SK-N-SH (cell line): ENCODE measurements around the gene HLA-DQA1. TPM values are rescaled to one million over a fixed set of nuclear protein-coding genes. Genes with fewer than 3 reads are reported as not detected.

ENCODE experiments used
- CTCF ChIA-PET: fragments of 300-600, 350-600 bp; formaldehyde crosslinking; extraction: SDS; loops from one replicate; lab custom pipeline; 2021; lab: Yijun Ruan, JAX
- POLR2A ChIA-PET: fragments of 350-600 bp; sonication (Branson Sonifier 250); formaldehyde crosslinking; extraction: SDS; loops from one replicate; lab custom pipeline; 2020; ENCODE audit warnings: antibody characterized with exemption, inconsistent platforms; lab: Yijun Ruan, JAX
- DNase-seq: peaks from one replicate; pipeline ENCODE4 v3.0.0; 2012
- H2AFZ ChIP-seq: fragments of 200-600 bp; sonication (generic); 2 replicates; pipeline ENCODE4 v1.8.1; 2016; ENCODE audit warnings: antibody characterized with exemption, mild to moderate bottlenecking, low read depth
- H3F3A ChIP-seq: fragments of 200-600 bp; sonication (generic); replicated peaks from 2 replicates; pipeline ENCODE3; 2016; ENCODE audit warnings: antibody characterized with exemption, mild to moderate bottlenecking; ENCODE audit not compliant: insufficient read depth
- H3K27ac ChIP-seq, 2 experiments: fragments of 200-500 bp in 1 of 2; fragments of 200-600 bp in 1 of 2; sonication (Bioruptor generic) in 1 of 2; sonication (generic), shearing (Covaris generic) in 1 of 2; 2 replicates each; pipeline versions ENCODE4 v1.5.1 to v1.6.1; 2014 to 2016; ENCODE audit warnings: low read depth in 2 of 2, inconsistent platforms in 1 of 2, low read length in 1 of 2, mild to moderate bottlenecking in 1 of 2, mixed read lengths in 1 of 2
- H3K27me3 ChIP-seq: fragments of 200-600 bp; sonication (generic), shearing (Covaris generic); 2 replicates; pipeline ENCODE4 v1.6.1; 2016; ENCODE audit warnings: mixed run types; ENCODE audit not compliant: insufficient read depth
- H3K36me3 ChIP-seq, 2 experiments: fragments of 200-500 bp in 1 of 2; fragments of 200-600 bp in 1 of 2; sonication (Bioruptor generic) in 1 of 2; sonication (generic) in 1 of 2; replicated peaks in 1 of 2; 2 replicates each; pipeline versions ENCODE3 to v1.5.1; 2014 to 2016; ENCODE audit warnings: low read length in 1 of 2, mild to moderate bottlenecking in 1 of 2; ENCODE audit not compliant: insufficient read depth in 2 of 2, control insufficient read depth in 1 of 2
- H3K4me1 ChIP-seq, 2 experiments: fragments of 200-500 bp in 1 of 2; fragments of 200-600 bp in 1 of 2; sonication (Bioruptor generic) in 1 of 2; sonication (generic), shearing (Covaris generic) in 1 of 2; 2 replicates each; pipeline versions ENCODE4 v1.5.1 to v1.6.1; 2014 to 2016; ENCODE audit warnings: low read depth in 1 of 2, low read length in 1 of 2, mixed run types in 1 of 2; ENCODE audit not compliant: insufficient read depth in 2 of 2, control insufficient read depth in 1 of 2
- H3K4me2 ChIP-seq: fragments of 200-600 bp; sonication (generic), shearing (Covaris generic); 2 replicates; pipeline ENCODE4 v1.6.1; 2017; ENCODE audit warnings: mixed run types
- H3K4me3 ChIP-seq, 2 experiments: fragments of 200-500 bp in 1 of 2; fragments of 200-600 bp in 1 of 2; sonication (Bioruptor generic) in 1 of 2; sonication (generic), shearing (Covaris generic) in 1 of 2; 2 replicates each; pipeline versions ENCODE4 v1.5.1 to v1.8.1; 2014 to 2016; ENCODE audit warnings: low read depth in 2 of 2, inconsistent platforms in 1 of 2, low read length in 1 of 2, mild to moderate bottlenecking in 1 of 2, mixed read lengths in 1 of 2, moderate library complexity in 1 of 2
- H3K79me2 ChIP-seq: fragments of 200-600 bp; sonication (generic); 2 replicates; pipeline ENCODE4 v1.8.1; 2017; ENCODE audit warnings: mild to moderate bottlenecking; ENCODE audit not compliant: insufficient read depth
- H3K9ac ChIP-seq: fragments of 200-600 bp; sonication (generic); 2 replicates; pipeline ENCODE4 v1.6.1; 2017; ENCODE audit warnings: mixed run types
- H3K9me2 ChIP-seq: fragments of 200-600 bp; sonication (generic); 2 replicates; pipeline ENCODE4 v1.6.1; 2017; ENCODE audit warnings: mixed run types
- H3K9me3 ChIP-seq: fragments of 200-600 bp; sonication (generic); 2 replicates; pipeline ENCODE4 v1.6.1; 2017; ENCODE audit warnings: mixed run types, mild to moderate bottlenecking, moderate library complexity
- H4K20me1 ChIP-seq: fragments of 200-600 bp; sonication (generic); 2 replicates; pipeline ENCODE4 v1.6.1; 2017; ENCODE audit warnings: mild to moderate bottlenecking, mixed run types; ENCODE audit not compliant: insufficient read depth
- CHD2 ChIP-seq: fragments of 150-350 bp; IDR thresholded peaks from 2 replicates; pipeline ENCODE4 v1.6.1; 2018; ENCODE audit warnings: low read length; ENCODE audit not compliant: partially characterized antibody
- FOSL2 ChIP-seq: IDR thresholded peaks from 2 replicates; pipeline ENCODE4 v1.4.0; 2012; ENCODE audit warnings: low read depth, mild to moderate bottlenecking, moderate library complexity, borderline replicate concordance
- FOXM1 ChIP-seq: IDR thresholded peaks from 2 replicates; pipeline ENCODE4 v1.4.0; 2012; ENCODE audit warnings: low read depth, mild to moderate bottlenecking
- GABPA ChIP-seq: IDR thresholded peaks from 2 replicates; pipeline ENCODE4 v1.4.0; 2012; ENCODE audit warnings: low read depth, mild to moderate bottlenecking
- MEF2A ChIP-seq: IDR thresholded peaks from 2 replicates; pipeline ENCODE4 v1.4.0; 2012; ENCODE audit warnings: low read depth, borderline replicate concordance
- MXI1 ChIP-seq: IDR thresholded peaks from 2 replicates; pipeline ENCODE4 v1.6.1; 2012; ENCODE audit warnings: mild to moderate bottlenecking, low read depth, low read length, improper control_type of control experiment
- NFIC ChIP-seq: IDR thresholded peaks from 2 replicates; pipeline ENCODE4 v1.4.0; 2012; ENCODE audit warnings: borderline replicate concordance
- POLR2AphosphoS5 ChIP-seq: IDR thresholded peaks from 2 replicates; pipeline ENCODE4 v1.6.1; 2012; ENCODE audit warnings: low read depth, low read length
- RAD21 ChIP-seq: IDR thresholded peaks from 2 replicates; pipeline ENCODE4 v1.6.1; 2012; ENCODE audit warnings: mild to moderate bottlenecking, low read length
- RXRA ChIP-seq: IDR thresholded peaks from 2 replicates; pipeline ENCODE4 v1.4.0; 2012; ENCODE audit warnings: low read depth, mild to moderate bottlenecking, borderline replicate concordance
- SIN3A ChIP-seq: IDR thresholded peaks from 2 replicates; pipeline ENCODE4 v1.6.1; 2012; ENCODE audit warnings: low read depth, mild to moderate bottlenecking, low read length, moderate library complexity, borderline replicate concordance
- SMC3 ChIP-seq: IDR thresholded peaks from 2 replicates; pipeline ENCODE4 v1.6.1; 2012; ENCODE audit warnings: low read depth, low read length, improper control_type of control experiment
- TCF12 ChIP-seq: IDR thresholded peaks from 2 replicates; pipeline ENCODE4 v1.4.0; 2012
- TEAD4 ChIP-seq: IDR thresholded peaks from 2 replicates; pipeline ENCODE4 v1.4.0; 2012; ENCODE audit warnings: mild to moderate bottlenecking, borderline replicate concordance; ENCODE audit not compliant: insufficient read depth
- YY1 ChIP-seq: IDR thresholded peaks from 2 replicates; pipeline ENCODE4 v1.4.0; 2012; ENCODE audit warnings: low read depth, mild to moderate bottlenecking
- WGBS: methylation state at CpG from one replicate; pipeline ENCODE4 v1.1.6; 2017; ENCODE audit warnings: low lambda C conversion rate; 5-methylcytosine and 5-hydroxymethylcytosine counted together
- polyA plus RNA-seq, 3 experiments: library from polyadenylated mRNA; depleted of rRNA; stranded (reverse); fragments of >200 nt; gene quantifications; 2 replicates each; pipeline ENCODE4 v1.2.3, GENCODE V29; 2012
- TF ChIP-seq, protein P1 (sequence below): IDR thresholded peaks from 2 replicates; pipeline ENCODE4 v1.4.0; 2012; ENCODE audit warnings: low read depth, borderline replicate concordance
- TF ChIP-seq, protein P2 (sequence below): IDR thresholded peaks from 2 replicates; pipeline ENCODE4 v1.6.1; 2012; ENCODE audit warnings: mild to moderate bottlenecking, low read depth, low read length, moderate library complexity
- TF ChIP-seq, protein P3 (sequence below): fragments of 200-600 bp; sonication (generic); IDR thresholded peaks from 2 replicates; pipeline ENCODE4 v1.6.1; 2017; ENCODE audit warnings: antibody characterized with exemption, mild to moderate bottlenecking, moderate library complexity
- TF ChIP-seq, protein P4 (sequence below): fragments of 150-350 bp; IDR thresholded peaks from 2 replicates; pipeline ENCODE4 v1.6.1; 2017; ENCODE audit warnings: antibody characterized with exemption, low read length, low read depth, borderline replicate concordance

The HLA-DQA1 gene
- polyA plus RNA-seq, 1 of the 3 experiments (the other 2 are of a cell fraction), result not detected

DNA sequence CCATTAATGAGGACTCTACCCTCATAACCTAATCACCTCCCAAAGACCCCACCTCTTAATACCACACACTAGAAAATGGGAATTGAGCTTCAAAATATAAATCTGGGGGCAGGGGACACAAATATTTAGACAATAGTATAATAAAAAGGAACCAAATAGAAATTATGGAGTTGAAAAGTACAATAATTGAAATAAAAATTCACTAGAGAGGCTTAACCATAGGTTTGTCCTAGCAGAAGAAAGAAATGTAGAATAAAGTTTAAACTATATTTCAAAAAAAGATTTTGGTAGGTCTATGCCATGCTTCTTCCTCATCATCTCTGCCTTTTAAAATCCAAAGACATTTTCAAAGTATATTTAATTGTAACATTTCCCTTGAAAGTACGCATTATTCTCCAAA lies 19.5 kb upstream of the HLA-DQA1 start:
- no peaks in the 10 kb centered on the region for H3K9me2 ChIP-seq
- no peaks in the 10 kb centered on the region for H4K20me1 ChIP-seq
- no peak overlapping the region for H2AFZ ChIP-seq
- no peak overlapping the region for H3K4me2 ChIP-seq
- ChIA-PET POLR2A (no interaction called here), CTCF (interaction anchor here (0.6 kb wide), 1 partner anchor 250 kb away, joined by 3 read pairs; no protein-coding TSS in a partner anchor)
- H3F3A ChIP-seq, result no peaks in the 10 kb centered on the region
- TF ChIP-seq YY1 (no peak), RXRA (no peak), CHD2 (no peak), NFIC (no peak), SIN3A (no peak), GABPA (no peak), POLR2AphosphoS5 (no peak), SMC3 (no peak), TCF12 (no peak), FOXM1 (no peak), MXI1 (no peak), FOSL2 (no peak), MEF2A (no peak), TEAD4 (no peak), RAD21 (no peak)
- TF ChIP-seq, protein P1, sequence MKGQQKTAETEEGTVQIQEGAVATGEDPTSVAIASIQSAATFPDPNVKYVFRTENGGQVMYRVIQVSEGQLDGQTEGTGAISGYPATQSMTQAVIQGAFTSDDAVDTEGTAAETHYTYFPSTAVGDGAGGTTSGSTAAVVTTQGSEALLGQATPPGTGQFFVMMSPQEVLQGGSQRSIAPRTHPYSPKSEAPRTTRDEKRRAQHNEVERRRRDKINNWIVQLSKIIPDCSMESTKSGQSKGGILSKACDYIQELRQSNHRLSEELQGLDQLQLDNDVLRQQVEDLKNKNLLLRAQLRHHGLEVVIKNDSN, result no peak
- TF ChIP-seq, protein P2, sequence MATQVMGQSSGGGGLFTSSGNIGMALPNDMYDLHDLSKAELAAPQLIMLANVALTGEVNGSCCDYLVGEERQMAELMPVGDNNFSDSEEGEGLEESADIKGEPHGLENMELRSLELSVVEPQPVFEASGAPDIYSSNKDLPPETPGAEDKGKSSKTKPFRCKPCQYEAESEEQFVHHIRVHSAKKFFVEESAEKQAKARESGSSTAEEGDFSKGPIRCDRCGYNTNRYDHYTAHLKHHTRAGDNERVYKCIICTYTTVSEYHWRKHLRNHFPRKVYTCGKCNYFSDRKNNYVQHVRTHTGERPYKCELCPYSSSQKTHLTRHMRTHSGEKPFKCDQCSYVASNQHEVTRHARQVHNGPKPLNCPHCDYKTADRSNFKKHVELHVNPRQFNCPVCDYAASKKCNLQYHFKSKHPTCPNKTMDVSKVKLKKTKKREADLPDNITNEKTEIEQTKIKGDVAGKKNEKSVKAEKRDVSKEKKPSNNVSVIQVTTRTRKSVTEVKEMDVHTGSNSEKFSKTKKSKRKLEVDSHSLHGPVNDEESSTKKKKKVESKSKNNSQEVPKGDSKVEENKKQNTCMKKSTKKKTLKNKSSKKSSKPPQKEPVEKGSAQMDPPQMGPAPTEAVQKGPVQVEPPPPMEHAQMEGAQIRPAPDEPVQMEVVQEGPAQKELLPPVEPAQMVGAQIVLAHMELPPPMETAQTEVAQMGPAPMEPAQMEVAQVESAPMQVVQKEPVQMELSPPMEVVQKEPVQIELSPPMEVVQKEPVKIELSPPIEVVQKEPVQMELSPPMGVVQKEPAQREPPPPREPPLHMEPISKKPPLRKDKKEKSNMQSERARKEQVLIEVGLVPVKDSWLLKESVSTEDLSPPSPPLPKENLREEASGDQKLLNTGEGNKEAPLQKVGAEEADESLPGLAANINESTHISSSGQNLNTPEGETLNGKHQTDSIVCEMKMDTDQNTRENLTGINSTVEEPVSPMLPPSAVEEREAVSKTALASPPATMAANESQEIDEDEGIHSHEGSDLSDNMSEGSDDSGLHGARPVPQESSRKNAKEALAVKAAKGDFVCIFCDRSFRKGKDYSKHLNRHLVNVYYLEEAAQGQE, result no peak
- TF ChIP-seq, protein P3, sequence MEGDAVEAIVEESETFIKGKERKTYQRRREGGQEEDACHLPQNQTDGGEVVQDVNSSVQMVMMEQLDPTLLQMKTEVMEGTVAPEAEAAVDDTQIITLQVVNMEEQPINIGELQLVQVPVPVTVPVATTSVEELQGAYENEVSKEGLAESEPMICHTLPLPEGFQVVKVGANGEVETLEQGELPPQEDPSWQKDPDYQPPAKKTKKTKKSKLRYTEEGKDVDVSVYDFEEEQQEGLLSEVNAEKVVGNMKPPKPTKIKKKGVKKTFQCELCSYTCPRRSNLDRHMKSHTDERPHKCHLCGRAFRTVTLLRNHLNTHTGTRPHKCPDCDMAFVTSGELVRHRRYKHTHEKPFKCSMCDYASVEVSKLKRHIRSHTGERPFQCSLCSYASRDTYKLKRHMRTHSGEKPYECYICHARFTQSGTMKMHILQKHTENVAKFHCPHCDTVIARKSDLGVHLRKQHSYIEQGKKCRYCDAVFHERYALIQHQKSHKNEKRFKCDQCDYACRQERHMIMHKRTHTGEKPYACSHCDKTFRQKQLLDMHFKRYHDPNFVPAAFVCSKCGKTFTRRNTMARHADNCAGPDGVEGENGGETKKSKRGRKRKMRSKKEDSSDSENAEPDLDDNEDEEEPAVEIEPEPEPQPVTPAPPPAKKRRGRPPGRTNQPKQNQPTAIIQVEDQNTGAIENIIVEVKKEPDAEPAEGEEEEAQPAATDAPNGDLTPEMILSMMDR, result no peak
- TF ChIP-seq, protein P4, sequence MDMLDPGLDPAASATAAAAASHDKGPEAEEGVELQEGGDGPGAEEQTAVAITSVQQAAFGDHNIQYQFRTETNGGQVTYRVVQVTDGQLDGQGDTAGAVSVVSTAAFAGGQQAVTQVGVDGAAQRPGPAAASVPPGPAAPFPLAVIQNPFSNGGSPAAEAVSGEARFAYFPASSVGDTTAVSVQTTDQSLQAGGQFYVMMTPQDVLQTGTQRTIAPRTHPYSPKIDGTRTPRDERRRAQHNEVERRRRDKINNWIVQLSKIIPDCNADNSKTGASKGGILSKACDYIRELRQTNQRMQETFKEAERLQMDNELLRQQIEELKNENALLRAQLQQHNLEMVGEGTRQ, result no peak
- no peaks in the 10 kb centered on the region for H3K36me3 ChIP-seq
- H3K9me3 ChIP-seq, result no peaks in the 10 kb centered on the region
- no peaks in the 10 kb centered on the region for H3K27me3 ChIP-seq
- H3K79me2 ChIP-seq, result no peaks in the 10 kb centered on the region
- no peak for DNase-seq
- no peak overlapping the region for H3K4me3 ChIP-seq
- no peaks in the 10 kb centered on the region for H3K4me1 ChIP-seq
- WGBS, result 9% methylated on average over 1 of the region's 1 CpG
- H3K9ac ChIP-seq, result no peak overlapping the region
- H3K27ac ChIP-seq, result no peak overlapping the region
